H1 (cell line): ENCODE results near the gene TIE1. TPM values are rescaled to one million over a fixed set of nuclear protein-coding genes. Genes with fewer than 3 reads are reported as not detected.

ENCODE experiments used
- CTCF ChIA-PET: fragments of 300-600 bp; sonication (Branson Sonifier 250); formaldehyde crosslinking; loops from one replicate; lab custom pipeline; 2021; ENCODE audit not compliant: partially characterized antibody; lab: Charles Lee
- POLR2A ChIA-PET: fragments of 300-600 bp; sonication (Branson Sonifier 250); formaldehyde crosslinking; loops from one replicate; lab custom pipeline; 2021; ENCODE audit warnings: inconsistent platforms; ENCODE audit not compliant: partially characterized antibody; lab: Charles Lee
- DNase-seq, 2 experiments: peaks; one replicate each; pipeline versions ENCODE4 v3.0.0 to v3.0.0-alpha.2; 2010 to 2022; ENCODE audit warnings: low spot score in 2 of 2, low read depth in 1 of 2, mixed read lengths in 1 of 2
- FAIRE-seq: peaks from 2 replicates; lab custom pipeline; 2011; peaks lifted over from hg19 to GRCh38; lab: Jason Lieb, UNC
- H2AFZ ChIP-seq: 2 replicates; pipeline ENCODE4 v1.8.1; 2012; ENCODE audit warnings: low read length, inconsistent platforms
- H2AK5ac ChIP-seq: 2 replicates; pipeline ENCODE4 v1.6.1; 2013; ENCODE audit warnings: low read depth, low read length
- H2BK120ac ChIP-seq: replicated peaks from 2 replicates; pipeline ENCODE3; 2013; ENCODE audit warnings: low read depth, low read length, inconsistent platforms
- H2BK12ac ChIP-seq: 2 replicates; pipeline ENCODE4 v1.6.1; 2013; ENCODE audit warnings: low read depth, low read length
- H2BK15ac ChIP-seq: 2 replicates; pipeline ENCODE4 v1.6.1; 2013; ENCODE audit warnings: low read length
- H2BK20ac ChIP-seq: 2 replicates; pipeline ENCODE4 v1.6.1; 2013; ENCODE audit warnings: low read length
- H2BK5ac ChIP-seq: 2 replicates; pipeline ENCODE4 v1.6.1; 2013; ENCODE audit warnings: low read depth, low read length
- H3K14ac ChIP-seq: 2 replicates; pipeline ENCODE4 v1.6.1; 2013; ENCODE audit warnings: inconsistent platforms; ENCODE audit not compliant: insufficient read length
- H3K18ac ChIP-seq: 2 replicates; pipeline ENCODE4 v1.6.1; 2013; ENCODE audit warnings: low read length; ENCODE audit errors: extremely low read depth
- H3K23ac ChIP-seq: 2 replicates; pipeline ENCODE4 v1.6.1; 2013; ENCODE audit warnings: inconsistent platforms; ENCODE audit not compliant: insufficient read length
- H3K23me2 ChIP-seq: 2 replicates; pipeline ENCODE4 v1.6.1; 2013; ENCODE audit warnings: low read depth, low read length
- H3K27ac ChIP-seq: 2 replicates; pipeline ENCODE4 v1.6.1; 2011; ENCODE audit warnings: low read depth, low read length, inconsistent platforms
- H3K27me3 ChIP-seq, 4 experiments: replicated peaks in 1 of 4; 1 replicate in 1 of 4; 2 replicates in 3 of 4; pipeline versions ENCODE4 v1.6.1 to v1.8.1; 2011 to 2013; ENCODE audit warnings: low read length in 3 of 4, mild to moderate bottlenecking in 3 of 4, inconsistent platforms in 2 of 4, mixed read lengths in 2 of 4, moderate library complexity in 1 of 4; ENCODE audit not compliant: control insufficient read depth in 3 of 4, insufficient read depth in 3 of 4; ENCODE audit errors: extremely low read depth in 1 of 4
- H3K36me3 ChIP-seq, 4 experiments: 2 replicates each; pipeline versions ENCODE4 v1.6.1 to v1.8.1; 2011 to 2013; ENCODE audit warnings: mild to moderate bottlenecking in 4 of 4, low read length in 3 of 4, moderate library complexity in 2 of 4, control low read depth in 1 of 4, inconsistent platforms in 1 of 4; ENCODE audit not compliant: insufficient read depth in 4 of 4, control insufficient read depth in 2 of 4
- H3K4ac ChIP-seq: replicated peaks from 2 replicates; pipeline ENCODE3; 2013; ENCODE audit warnings: low read length, low read depth, mixed read lengths, inconsistent platforms; ENCODE audit not compliant: insufficient read length
- H3K4me1 ChIP-seq, 4 experiments: replicated peaks in 1 of 4; 1 replicate in 1 of 4; 2 replicates in 3 of 4; pipeline versions ENCODE4 v1.6.1 to v1.8.1; 2011 to 2013; ENCODE audit warnings: low read length in 3 of 4, inconsistent platforms in 2 of 4, mixed read lengths in 1 of 4; ENCODE audit not compliant: insufficient read depth in 4 of 4, control insufficient read depth in 3 of 4
- H3K4me2 ChIP-seq, 2 experiments: 2 replicates each; pipeline versions ENCODE4 v1.6.1 to v1.8.1; 2011 to 2013; ENCODE audit warnings: low read depth in 2 of 2, low read length in 2 of 2, control low read depth in 1 of 2, inconsistent platforms in 1 of 2, mild to moderate bottlenecking in 1 of 2; ENCODE audit not compliant: insufficient read depth in 1 of 2
- H3K4me3 ChIP-seq, 4 experiments: fragments of 200-600, 300-600 bp in 1 of 4; sonication (generic), shearing (Covaris generic), sonication (Bioruptor Twin) in 1 of 4; 2 replicates each; pipeline versions ENCODE4 v1.5.1 to v1.8.1; 2011 to 2016; ENCODE audit warnings: low read length in 4 of 4, low read depth in 3 of 4, control low read depth in 2 of 4, inconsistent platforms in 2 of 4, mild to moderate bottlenecking in 2 of 4, mixed read lengths in 1 of 4, moderate library complexity in 1 of 4; ENCODE audit not compliant: insufficient read depth in 2 of 4; ENCODE audit errors: extremely low read depth in 1 of 4
- H3K56ac ChIP-seq: replicated peaks from 2 replicates; pipeline ENCODE3; 2013; ENCODE audit warnings: low read depth, mild to moderate bottlenecking, mixed read lengths, low read length, inconsistent platforms; ENCODE audit not compliant: insufficient read length
- H3K79me1 ChIP-seq: 2 replicates; pipeline ENCODE4 v1.6.1; 2013; ENCODE audit warnings: low read depth, low read length, control low read depth
- H3K79me2 ChIP-seq, 2 experiments: 2 replicates each; pipeline versions ENCODE4 v1.6.1 to v1.8.1; 2012 to 2013; ENCODE audit warnings: low read length in 2 of 2, mild to moderate bottlenecking in 2 of 2, inconsistent platforms in 1 of 2; ENCODE audit not compliant: insufficient read depth in 2 of 2, control insufficient read depth in 1 of 2
- H3K9ac ChIP-seq, 4 experiments: replicated peaks in 1 of 4; 1 replicate in 1 of 4; 2 replicates in 3 of 4; pipeline versions ENCODE4 v1.6.1 to v1.8.1; 2011 to 2013; ENCODE audit warnings: low read depth in 3 of 4, low read length in 3 of 4, control low read depth in 2 of 4, mild to moderate bottlenecking in 2 of 4, moderate library complexity in 2 of 4, inconsistent platforms in 1 of 4; ENCODE audit errors: extremely low read depth in 1 of 4
- H3K9me3 ChIP-seq, 2 experiments: 2 replicates each; pipeline versions ENCODE4 v1.6.1 to v1.8.1; 2012 to 2013; ENCODE audit warnings: mild to moderate bottlenecking in 2 of 2, moderate library complexity in 2 of 2, control low read depth in 1 of 2, inconsistent platforms in 1 of 2, low read depth in 1 of 2, low read length in 1 of 2, mixed read lengths in 1 of 2; ENCODE audit not compliant: insufficient read depth in 2 of 2
- H4K20me1 ChIP-seq, 2 experiments: replicated peaks in 1 of 2; 2 replicates each; pipeline versions ENCODE3 to v1.8.1; 2011 to 2013; ENCODE audit warnings: inconsistent platforms in 2 of 2, low read length in 2 of 2, mild to moderate bottlenecking in 1 of 2; ENCODE audit not compliant: insufficient read depth in 2 of 2, control insufficient read depth in 1 of 2
- H4K5ac ChIP-seq: 2 replicates; pipeline ENCODE4 v1.6.1; 2013; ENCODE audit warnings: low read length, low read depth, mixed read lengths, inconsistent platforms; ENCODE audit not compliant: insufficient read length
- H4K8ac ChIP-seq: 2 replicates; pipeline ENCODE4 v1.8.0; 2013; ENCODE audit warnings: mild to moderate bottlenecking, moderate library complexity, low read length, inconsistent platforms; ENCODE audit not compliant: insufficient read depth; ENCODE audit errors: extremely low read depth
- H4K91ac ChIP-seq: replicated peaks from 2 replicates; pipeline ENCODE3; 2013; ENCODE audit warnings: low read length, mixed read lengths, inconsistent platforms; ENCODE audit not compliant: insufficient read length
- ASH2L ChIP-seq: fragments of 200-600, 300-600 bp; sonication (generic); IDR thresholded peaks from one replicate; pipeline ENCODE4 v1.7.1; 2017; ENCODE audit warnings: low read length
- CHD2 ChIP-seq: IDR thresholded peaks from 2 replicates; pipeline ENCODE4 v1.6.1; 2012; ENCODE audit warnings: low read length, improper control_type of control experiment
- EP300 ChIP-seq, 2 experiments: IDR thresholded peaks; 1 replicate in 1 of 2; 2 replicates in 1 of 2; pipeline ENCODE4 v1.6.1; 2011 to 2012; ENCODE audit warnings: low read depth in 2 of 2, low read length in 2 of 2, mild to moderate bottlenecking in 2 of 2, borderline replicate concordance in 1 of 2, inconsistent platforms in 1 of 2, moderate library complexity in 1 of 2
- MAX ChIP-seq: IDR thresholded peaks from 2 replicates; pipeline ENCODE4 v1.6.1; 2012; ENCODE audit warnings: inconsistent platforms
- NANOG ChIP-seq: IDR thresholded peaks from 2 replicates; pipeline ENCODE4 v1.6.1; 2011; ENCODE audit warnings: low read length, low read depth, mild to moderate bottlenecking, inconsistent platforms; ENCODE audit not compliant: insufficient read depth, poor library complexity, severe bottlenecking
- PHF8 ChIP-seq: fragments of 200-600 bp; sonication (generic); conservative IDR thresholded peaks from 2 replicates; pipeline ENCODE4 v1.7.1; 2012; ENCODE audit warnings: low read depth, mild to moderate bottlenecking, inconsistent platforms, low read length, moderate library complexity
- RAD21 ChIP-seq, 2 experiments: IDR thresholded peaks in 1 of 2; conservative IDR thresholded peaks in 1 of 2; 2 replicates each; pipeline ENCODE4 v1.6.1; 2011; ENCODE audit warnings: low read depth in 2 of 2, low read length in 2 of 2, improper control_type of control experiment in 1 of 2, inconsistent platforms in 1 of 2, mild to moderate bottlenecking in 1 of 2, moderate library complexity in 1 of 2
- SP2 ChIP-seq: IDR thresholded peaks from 2 replicates; pipeline ENCODE4 v1.6.1; 2012; ENCODE audit warnings: mild to moderate bottlenecking, low read length, inconsistent platforms
- SRF ChIP-seq: IDR thresholded peaks from 2 replicates; pipeline ENCODE4 v1.6.1; 2011; ENCODE audit warnings: mild to moderate bottlenecking, low read depth, low read length, moderate library complexity
- TEAD4 ChIP-seq: IDR thresholded peaks from 2 replicates; pipeline ENCODE4 v1.6.1; 2012; ENCODE audit warnings: low read depth, low read length, inconsistent platforms, mixed read lengths
- ZNF274 ChIP-seq: IDR thresholded peaks from 2 replicates; pipeline ENCODE4 v1.7.0; 2012; ENCODE audit warnings: low read length, borderline replicate concordance; ENCODE audit errors: extremely low read depth
- WGBS, 2 experiments: shearing (Covaris generic) in 1 of 2; methylation state at CpG; one replicate each; pipeline versions ENCODE4 v1.1.6 to v1.1.7; 2013 to 2015; ENCODE audit warnings: low lambda C conversion rate in 2 of 2, mixed read lengths in 2 of 2, inconsistent platforms in 1 of 2, low coverage in 1 of 2, missing lambda C conversion rate in 1 of 2; ENCODE audit not compliant: insufficient replicate concordance in 2 of 2, insufficient coverage in 1 of 2, insufficient read length in 1 of 2; ENCODE audit errors: extremely low coverage in 1 of 2, missing lambda C conversion rate in 1 of 2; 5-methylcytosine and 5-hydroxymethylcytosine counted together
- polyA plus RNA-seq, 7 experiments: library from polyadenylated mRNA; depleted of rRNA in 3 of 7; stranded (reverse) in 5 of 7; unstranded in 2 of 7; fragments of >200 nt in 5 of 7; fragments of 200-250 nt in 2 of 7; gene quantifications; 1 replicate in 5 of 7; 2 replicates in 1 of 7; 4 replicates in 1 of 7; pipeline versions ENCODE4 v1.2.1 to v1.2.3, GENCODE V29; 2011 to 2013; ENCODE audit warnings: missing spikeins in 2 of 7, mixed read lengths in 2 of 7
- total RNA-seq: library from RNA; stranded (reverse); fragmentation: NEBNext Ultra II Directional; extraction: Animal tissue kit (Norgen Biotek cat#: 25700); gene quantifications from 2 replicates; pipeline ENCODE4 v1.2.1, GENCODE V29; 2021

Gene TIE1
- total and polyA plus RNA-seq, 2 of the 8 experiments (the other 6 are each of a cell fraction or from before 2014, with no cell fraction given): 0.74 to 2.2 TPM

- 0 out of 2 replicates have a peak, but pooled peaks cover 2% of the 10 kb centered on the region for H3K23me2 ChIP-seq
- H3K18ac ChIP-seq: no peak overlapping the region
- 83% methylated on average over 4 of the region's 4 CpGs; no CpG with 5 or more reads in 1 of the 2 experiments for WGBS, 2 experiments
- no peak overlapping the region for H4K91ac ChIP-seq
- FAIRE-seq: no peak
- TF ChIP-seq SRF (no peak), TEAD4 (no peak), PHF8 (no peak), NANOG (no peak), ASH2L (no peak), EP300 (IDR thresholded peaks at IDR 0.05; ENCODE audit: borderline replicate concordance in 1 of 2, low read depth in 2 of 2, low read length in 2 of 2) (no peak), SP2 (no peak), ZNF274 (no peak), CHD2 (no peak), MAX (no peak), RAD21 (IDR thresholded peaks at IDR 0.05 in 1 of 2, conservative IDR thresholded peaks at IDR 0.05 in 1 of 2; ENCODE audit: low read depth in 2 of 2, low read length in 2 of 2) (no peak)
- no peak overlapping the region for H3K14ac ChIP-seq
- no peak overlapping the region for H2AK5ac ChIP-seq
- H2BK5ac ChIP-seq: no peak overlapping the region
- H3K56ac ChIP-seq: no peak overlapping the region
- H4K20me1 ChIP-seq: no peaks in the 10 kb centered on the region
- H3K23ac ChIP-seq: no peak overlapping the region
- H3K9ac ChIP-seq: no peak overlapping the region
- H3K4me1 ChIP-seq: peaks cover 0 to 9% (median 1%) of the 10 kb centered on the region in 4 experiments; a peak in 3 of 7 replicates
- no peak overlapping the region for H3K27ac ChIP-seq
- no peak overlapping the region for H4K8ac ChIP-seq
- no peak overlapping the region for H2BK15ac ChIP-seq
- H2BK12ac ChIP-seq: no peak overlapping the region
- H2BK120ac ChIP-seq: no peak overlapping the region
- POLR2A ChIA-PET: no interaction called here
- no peaks in the 10 kb centered on the region for H3K36me3 ChIP-seq
- peaks cover 18 to 25% of the 10 kb centered on the region in 2 experiments for H3K9me3 ChIP-seq
- H2BK20ac ChIP-seq: no peak overlapping the region
- no peaks in the 10 kb centered on the region for H3K27me3 ChIP-seq
- H2AFZ ChIP-seq: no peak overlapping the region
- no peak overlapping the region for H3K4ac ChIP-seq
- no peak overlapping the region for H4K5ac ChIP-seq
- no peak for DNase-seq
- H3K4me2 ChIP-seq: no peak overlapping the region
- no peaks in the 10 kb centered on the region for H3K79me2 ChIP-seq
- no peaks in the 10 kb centered on the region for H3K79me1 ChIP-seq
- H3K4me3 ChIP-seq: no peak overlapping the region
- CTCF ChIA-PET: interaction anchor here (1.0 kb wide), 1 partner anchor 255 kb away, joined by 3 read pairs; no protein-coding TSS in a partner anchor
Measured at GRCh38 chr1:43265431-43265830, 35.4 kb upstream of the TIE1 start.
